Ovary (tissue), 9 donors: ENCODE data around the gene MAPK8. TPM values are rescaled to one million over a fixed set of nuclear protein-coding genes. Genes with fewer than 3 reads are reported as not detected.
A peak's percentile ranks its signal among the peaks of the same experiment; 100 is the strongest.

Source experiments
- DNase-seq, 5 donors: peaks; one replicate each; pipeline ENCODE4 v3.0.0-alpha.2; 2019 to 2020
- H3K27ac ChIP-seq, 2 donors: fragments of 200-600 bp; one replicate each; pipeline versions ENCODE4 v1.5.1 to v1.8.0; 2019 to 2022
- H3K27me3 ChIP-seq: fragments of 200-600 bp; one replicate; pipeline ENCODE4 v1.8.0; 2022
- H3K36me3 ChIP-seq: fragments of 200-600 bp; sonication (generic); one replicate; pipeline ENCODE4 v1.5.1; 2019
- H3K4me1 ChIP-seq: one replicate; pipeline ENCODE4 v1.8.1; 2013; ENCODE audit warnings: mild to moderate bottlenecking, moderate library complexity; ENCODE audit not compliant: insufficient read depth
- H3K4me3 ChIP-seq: fragments of 200-600 bp; sonication (generic); one replicate; pipeline ENCODE4 v1.5.1; 2017
- H3K9me3 ChIP-seq, 2 donors: fragments of 200-600 bp in 1 of 2; sonication (generic) in 1 of 2; one replicate each; pipeline versions ENCODE4 v1.5.1 to v1.8.1; 2013 to 2019; ENCODE audit warnings: mild to moderate bottlenecking in 1 of 2, moderate library complexity in 1 of 2
- EP300 ChIP-seq: sonication (generic); formaldehyde crosslinking; IDR thresholded peaks from one replicate; pipeline ENCODE4 v1.6.1; 2017; ENCODE audit warnings: antibody characterized with exemption
- POLR2A ChIP-seq: fragments of 450-650 bp; IDR thresholded peaks from one replicate; pipeline ENCODE4 v1.6.1; 2017; ENCODE audit warnings: antibody characterized with exemption, mild to moderate bottlenecking, moderate library complexity
- WGBS, 3 donors: extraction: QIAGEN DNeasy Blood & Tissue Kit in 1 of 3; methylation state at CpG; one replicate each; pipeline versions ENCODE4 v1.1.5 to v1.1.7; 2013 to 2017; 5-methylcytosine and 5-hydroxymethylcytosine counted together
- intact Hi-C, 4 donors: fragments of 100-400 bp; cut with DNase I; formaldehyde crosslinking; loops; one replicate each; pipeline versions ENCODE4 v1.11.0 to v1.15.1; 2022 to 2023
- polyA plus RNA-seq, 2 donors: library from polyadenylated mRNA; stranded (reverse); fragments of 200-250 nt in 1 of 2; fragments of 350-450 nt in 1 of 2; fragmentation: Illumina TruSeq in 1 of 2; extraction: RNeasy Lipid Tissue Mini Kit (QIAGEN cat#74804) in 1 of 2; gene quantifications; one replicate each; pipeline ENCODE4 v1.2.3, GENCODE V29; 2013 to 2014
- total RNA-seq, 7 donors: library from RNA; depleted of rRNA in 2 of 7; stranded (reverse); fragments of >200 nt in 2 of 7; fragmentation: NEBNext Ultra II Directional in 3 of 7; extraction: Animal tissue kit (Norgen Biotek cat#: 25700) in 3 of 7; gene quantifications; one replicate each; pipeline versions ENCODE4 v1.1.0 to v1.2.4, GENCODE V29; 2016 to 2023
- TF ChIP-seq, protein P1 (sequence below), 3 donors: fragments of 450-650 bp in 2 of 3; fragments of 200-600 bp in 1 of 3; IDR thresholded peaks; one replicate each; pipeline versions ENCODE4 v1.5.1 to v1.8.0; 2016 to 2022; ENCODE audit warnings: antibody characterized with exemption in 3 of 3, mild to moderate bottlenecking in 1 of 3
- donor health status: DM: no; HTN: no; CAD: no; lungs with moderate emphysema.
- donor health status: DM: no; HTN: no; CAD: no.
- donor health status: Bipolar disorder and iron deficiency.
- donor health status: DM: yes; HTN: yes; CAD: no.
- donor health status: DM: no; HTN: no; CAD: no.
- donor health status: DM: yes; HTN: yes; CAD: no.

MAPK8 gene
- total and polyA plus RNA-seq, 9 donors = 21.9 to 110 (median 68.6) TPM

DNA sequence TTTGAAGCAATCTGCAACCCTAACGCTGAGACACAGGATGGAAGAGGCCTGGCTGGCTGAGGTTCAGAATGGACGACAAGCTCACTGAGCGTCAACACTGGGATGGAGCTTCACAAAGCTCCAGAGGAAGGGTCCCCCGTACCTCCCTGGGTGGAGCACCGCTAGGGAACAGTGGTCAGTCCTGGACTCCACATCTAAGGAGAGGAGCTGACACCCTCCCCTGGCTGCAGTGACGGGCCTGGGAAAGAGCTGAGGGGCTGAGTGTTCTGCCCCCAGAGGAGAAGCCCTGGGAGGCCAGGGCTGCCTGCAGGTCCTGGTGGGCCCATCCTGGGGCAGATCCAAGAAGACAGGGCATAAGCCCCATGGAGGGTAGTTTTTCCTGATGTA is 152.2 kb downstream of the MAPK8 start:
- no peaks in the 10 kb centered on the region for H3K36me3 ChIP-seq
- no peak overlapping the region for H3K4me3 ChIP-seq
- no peak overlapping the region for H3K27ac ChIP-seq
- no peaks in the 10 kb centered on the region for H3K9me3 ChIP-seq
- TF ChIP-seq POLR2A (no peak), EP300 (no peak)
- TF ChIP-seq, protein P1, sequence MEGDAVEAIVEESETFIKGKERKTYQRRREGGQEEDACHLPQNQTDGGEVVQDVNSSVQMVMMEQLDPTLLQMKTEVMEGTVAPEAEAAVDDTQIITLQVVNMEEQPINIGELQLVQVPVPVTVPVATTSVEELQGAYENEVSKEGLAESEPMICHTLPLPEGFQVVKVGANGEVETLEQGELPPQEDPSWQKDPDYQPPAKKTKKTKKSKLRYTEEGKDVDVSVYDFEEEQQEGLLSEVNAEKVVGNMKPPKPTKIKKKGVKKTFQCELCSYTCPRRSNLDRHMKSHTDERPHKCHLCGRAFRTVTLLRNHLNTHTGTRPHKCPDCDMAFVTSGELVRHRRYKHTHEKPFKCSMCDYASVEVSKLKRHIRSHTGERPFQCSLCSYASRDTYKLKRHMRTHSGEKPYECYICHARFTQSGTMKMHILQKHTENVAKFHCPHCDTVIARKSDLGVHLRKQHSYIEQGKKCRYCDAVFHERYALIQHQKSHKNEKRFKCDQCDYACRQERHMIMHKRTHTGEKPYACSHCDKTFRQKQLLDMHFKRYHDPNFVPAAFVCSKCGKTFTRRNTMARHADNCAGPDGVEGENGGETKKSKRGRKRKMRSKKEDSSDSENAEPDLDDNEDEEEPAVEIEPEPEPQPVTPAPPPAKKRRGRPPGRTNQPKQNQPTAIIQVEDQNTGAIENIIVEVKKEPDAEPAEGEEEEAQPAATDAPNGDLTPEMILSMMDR (IDR thresholded peaks at IDR 0.05) = no peak
- no peaks in the 10 kb centered on the region for H3K27me3 ChIP-seq
- peak in 1 of 5 donors; percentile 20 for DNase-seq
- intact Hi-C loops = no loop called here
- peaks cover 23% of the 10 kb centered on the region for H3K4me1 ChIP-seq
- WGBS, 3 donors = 76 to 80% (median 76%) methylated on average over 6 of the region's 6 CpGs

DNA sequence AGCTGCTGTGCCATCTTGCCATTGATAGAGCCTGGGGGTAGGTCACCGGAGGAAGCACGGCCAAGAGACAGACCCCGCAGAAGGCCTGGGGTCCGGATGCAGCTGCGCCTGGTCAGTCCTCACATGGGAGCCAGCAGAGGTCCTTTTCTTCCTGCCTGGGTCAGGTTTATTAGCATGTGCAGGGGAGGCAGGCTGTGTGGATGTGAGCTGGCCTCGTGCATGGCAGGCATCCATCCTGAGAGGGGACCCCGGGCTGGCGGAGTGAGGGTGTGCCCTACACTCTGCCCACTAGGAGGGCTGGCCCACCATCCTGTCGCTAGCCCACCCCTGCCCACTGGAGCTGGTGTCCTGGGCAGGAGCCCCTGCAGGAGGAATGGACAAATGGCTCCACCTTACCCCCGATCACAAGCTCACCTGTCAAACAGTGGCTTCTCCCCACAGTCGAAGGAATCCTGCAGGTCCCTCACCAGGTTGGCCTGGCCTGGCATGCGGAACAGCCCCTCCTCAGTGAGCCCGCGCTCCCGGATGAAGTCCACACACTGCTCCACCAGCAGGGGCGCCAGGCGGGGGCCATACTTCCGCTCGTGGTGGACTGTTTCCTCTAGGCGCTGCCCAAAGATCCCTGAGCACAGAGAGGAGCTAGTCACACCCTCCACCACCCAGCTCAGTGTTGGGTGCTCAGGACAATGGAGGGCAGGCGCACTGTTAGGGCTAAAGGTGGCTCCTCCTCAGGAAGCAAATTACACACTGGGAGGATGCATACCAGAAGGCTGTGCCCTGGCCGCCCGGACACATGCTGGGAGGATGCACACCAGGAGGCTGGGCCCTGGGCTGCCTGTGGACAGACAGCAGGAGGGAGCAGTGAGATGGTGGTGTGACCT is 153.0 kb downstream of the MAPK8 start:
- H3K27ac ChIP-seq = no peak overlapping the region
- no peaks in the 10 kb centered on the region for H3K36me3 ChIP-seq
- peak in 3 of 5 donors; percentile 8 to 29 (median 16) for DNase-seq
- no peaks in the 10 kb centered on the region for H3K27me3 ChIP-seq
- TF ChIP-seq, protein P1 (IDR thresholded peaks at IDR 0.05) = no peak
- TF ChIP-seq EP300 (no peak), POLR2A (no peak)
- WGBS, 3 donors = 89 to 96% (median 93%) methylated on average over 22 to 23 of the region's 23 CpGs
- H3K9me3 ChIP-seq = no peaks in the 10 kb centered on the region
- peaks cover 23% of the 10 kb centered on the region for H3K4me1 ChIP-seq
- intact Hi-C loops = no loop called here
- no peak overlapping the region for H3K4me3 ChIP-seq

DNA sequence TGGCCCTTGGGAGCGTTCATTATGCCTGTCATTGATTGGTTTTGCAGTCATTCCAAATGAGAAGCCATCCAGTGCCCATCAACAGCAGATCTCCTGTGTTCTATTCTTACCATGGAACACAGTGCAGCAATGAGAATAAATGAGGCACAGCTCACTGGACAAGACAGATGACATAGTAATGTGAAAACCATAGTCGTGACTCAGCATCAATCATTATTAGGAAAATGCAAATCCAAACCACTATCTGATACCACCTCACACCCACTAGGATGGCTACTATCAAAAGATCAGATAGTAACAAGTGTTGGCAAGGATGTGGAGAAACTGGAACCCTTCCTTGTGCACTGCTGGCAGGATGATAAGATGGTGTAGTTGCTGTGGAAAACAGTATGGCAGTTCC is 153.7 kb downstream of the MAPK8 start:
- Histone ChIP-seq H3K9me3 (no peaks in the 10 kb centered on the region), H3K27ac (no peak overlapping the region), H3K4me1 (peaks cover 23% of the 10 kb centered on the region), H3K27me3 (no peaks in the 10 kb centered on the region), H3K36me3 (no peaks in the 10 kb centered on the region), H3K4me3 (no peak overlapping the region)
- intact Hi-C loops = no loop called here
- no peak for DNase-seq
- no peak for TF ChIP-seq POLR2A
- TF ChIP-seq, protein P1 (IDR thresholded peaks at IDR 0.05) = no peak
- TF ChIP-seq EP300 = no peak
- WGBS, 3 donors = 90 to 98% (median 95%) methylated on average over 2 of the region's 2 CpGs

DNA sequence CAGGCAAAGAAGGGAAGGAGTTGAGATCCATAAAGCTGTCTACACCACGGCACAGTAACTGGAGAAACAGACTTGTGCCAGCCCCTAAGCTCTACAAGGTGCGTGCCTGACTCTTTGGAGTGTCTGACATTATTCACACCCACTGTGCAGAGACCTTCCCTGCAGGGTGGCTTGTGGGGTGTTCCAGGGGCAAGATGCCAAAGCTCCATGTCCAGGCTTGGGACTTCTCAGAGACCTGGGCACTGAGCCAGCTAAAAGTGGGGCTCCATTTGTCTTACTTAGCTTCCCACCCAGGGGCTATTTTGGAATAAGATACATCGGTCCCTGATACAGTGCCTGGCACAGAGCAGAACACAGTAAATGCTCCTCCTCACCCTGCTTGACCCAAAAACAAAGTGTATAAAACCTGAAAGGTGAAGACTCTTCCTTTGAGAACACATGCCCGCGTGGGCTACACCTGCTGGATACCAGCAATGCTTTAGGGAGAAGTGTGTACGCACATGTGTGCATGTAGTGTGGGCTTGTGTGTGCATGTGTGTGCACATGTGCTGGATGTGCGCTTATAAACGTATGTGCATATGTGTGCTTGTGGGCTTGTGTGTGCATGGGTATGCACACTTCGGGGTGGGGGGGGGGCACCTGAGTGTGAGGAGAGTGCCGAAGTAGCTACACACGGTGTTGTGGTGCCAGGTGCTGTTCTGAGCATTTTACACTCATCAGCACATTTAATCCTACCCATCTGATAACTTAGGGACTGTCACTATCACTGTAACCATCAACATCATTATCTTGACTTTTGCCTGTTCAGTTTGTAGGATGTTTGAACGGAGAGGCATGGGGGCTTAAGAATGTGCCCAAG is 155.4 kb downstream of the MAPK8 start:
- WGBS, 3 donors = 95 to 96% (median 96%) methylated on average over 12 of the region's 12 CpGs
- Histone ChIP-seq H3K4me3 (no peak overlapping the region), H3K36me3 (no peaks in the 10 kb centered on the region), H3K27ac (no peak overlapping the region), H3K27me3 (no peaks in the 10 kb centered on the region), H3K4me1 (peaks cover 18% of the 10 kb centered on the region), H3K9me3 (no peaks in the 10 kb centered on the region)
- intact Hi-C loops = no loop called here
- no peak for TF ChIP-seq POLR2A
- TF ChIP-seq, protein P1 (IDR thresholded peaks at IDR 0.05) = no peak
- DNase-seq = peak in 2 of 5 donors; percentile 22 to 30
